Central memory CD4-positive, alpha-beta T cell (primary cell): ENCODE measurements around the gene HSD17B14.
A peak's percentile ranks its signal among the peaks of the same experiment; 100 is the strongest.
"Not testable (repeated sequence)": the region's sequence is repeated elsewhere in the genome, so short reads cannot be mapped to it uniquely, and the experiment has no call there.

Experiments used
- DNase-seq: peaks from one replicate; pipeline ENCODE4 v3.0.0; 2022

Gene HSD17B14

DNA sequence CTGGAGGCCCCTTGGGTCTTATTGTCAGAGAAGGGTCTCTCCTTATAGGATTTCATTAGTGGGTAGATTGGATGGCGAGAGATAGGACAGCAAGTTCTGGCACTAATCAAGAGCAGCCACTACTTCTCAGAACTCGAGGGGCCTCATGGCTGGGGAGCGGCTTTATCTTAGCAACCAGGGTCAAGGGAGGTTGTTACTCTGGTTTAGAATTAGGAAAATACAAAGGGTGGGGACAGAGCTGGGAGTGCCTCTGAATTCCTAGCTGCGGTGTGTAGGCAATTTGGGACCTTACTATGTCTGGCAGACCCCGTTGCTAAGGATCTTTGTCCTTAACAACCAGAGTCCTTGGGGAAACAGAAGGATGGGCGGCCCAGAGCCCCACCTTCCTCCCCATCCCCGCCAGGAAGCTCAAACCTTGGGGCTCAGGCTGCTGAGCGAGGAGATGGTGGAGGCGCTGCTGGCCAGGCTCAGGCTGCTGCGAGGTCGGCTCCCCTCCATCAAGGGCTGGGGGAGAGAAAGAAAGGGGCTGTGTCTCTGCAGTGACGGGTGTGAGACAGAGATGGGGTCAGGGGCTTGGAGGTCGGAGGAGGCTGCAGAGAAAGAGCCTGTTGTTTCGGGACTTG is 30.9 kb upstream of the HSD17B14 start:
- no peak for DNase-seq

DNA sequence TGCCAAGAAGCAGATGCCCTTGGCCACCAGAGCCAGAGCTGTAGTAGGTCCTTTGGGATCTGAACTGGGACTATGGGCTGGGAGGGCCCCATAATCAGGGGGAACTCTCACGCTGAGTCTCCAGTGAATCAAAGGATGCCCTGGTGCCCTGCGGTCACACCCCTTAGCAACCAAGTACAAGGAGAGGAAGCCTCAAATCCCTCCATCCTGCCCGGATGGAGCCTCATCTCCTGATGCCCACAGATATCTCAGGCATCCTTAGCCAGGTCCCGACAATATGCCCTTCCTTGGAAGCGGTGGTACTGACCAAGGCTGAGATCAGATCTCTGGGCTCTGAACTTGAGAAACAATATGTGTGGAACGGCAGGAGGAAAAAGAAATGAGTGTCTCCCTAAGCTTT is 30.4 kb upstream of the HSD17B14 start:
- no peak for DNase-seq

DNA sequence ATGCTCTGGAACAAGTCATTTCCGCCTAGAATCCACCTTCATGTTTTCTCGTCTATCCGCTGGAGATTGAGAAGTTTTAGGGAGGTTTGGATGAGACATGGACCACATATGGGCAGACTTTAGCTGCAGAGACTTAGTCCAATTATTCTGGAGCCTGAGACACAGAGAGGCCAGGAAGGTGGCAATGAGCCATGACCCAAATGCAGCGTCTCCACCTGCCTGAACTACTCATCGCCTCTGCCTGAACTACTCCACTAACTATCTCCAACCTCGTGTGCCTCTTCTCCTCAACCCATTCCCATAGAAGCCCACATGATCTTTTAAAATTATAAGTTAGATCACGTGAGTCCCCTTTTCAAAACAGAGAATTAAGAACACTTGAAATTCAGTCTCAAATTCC is 26.5 kb upstream of the HSD17B14 start:
- no peak for DNase-seq

DNA sequence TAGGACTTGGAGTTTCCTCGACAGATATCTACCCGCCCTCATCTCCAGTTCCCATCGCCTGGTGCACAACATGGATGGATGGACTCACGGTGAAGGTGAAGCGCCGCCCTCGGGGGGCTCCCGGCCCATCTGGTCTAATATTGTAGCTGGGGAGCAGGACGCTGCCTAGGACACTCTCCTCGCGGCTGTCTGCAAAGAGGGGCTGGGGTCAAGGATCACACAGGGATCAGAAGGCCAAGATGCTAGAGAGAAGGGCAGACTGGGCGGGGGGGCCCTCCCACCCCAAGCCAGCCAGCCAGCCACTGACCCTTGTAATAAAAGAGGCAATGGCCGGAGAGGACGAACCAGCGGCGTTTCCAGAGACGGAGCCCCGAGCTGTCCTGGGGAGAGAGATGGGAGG is 25.0 kb upstream of the HSD17B14 start:
- no peak for DNase-seq

DNA sequence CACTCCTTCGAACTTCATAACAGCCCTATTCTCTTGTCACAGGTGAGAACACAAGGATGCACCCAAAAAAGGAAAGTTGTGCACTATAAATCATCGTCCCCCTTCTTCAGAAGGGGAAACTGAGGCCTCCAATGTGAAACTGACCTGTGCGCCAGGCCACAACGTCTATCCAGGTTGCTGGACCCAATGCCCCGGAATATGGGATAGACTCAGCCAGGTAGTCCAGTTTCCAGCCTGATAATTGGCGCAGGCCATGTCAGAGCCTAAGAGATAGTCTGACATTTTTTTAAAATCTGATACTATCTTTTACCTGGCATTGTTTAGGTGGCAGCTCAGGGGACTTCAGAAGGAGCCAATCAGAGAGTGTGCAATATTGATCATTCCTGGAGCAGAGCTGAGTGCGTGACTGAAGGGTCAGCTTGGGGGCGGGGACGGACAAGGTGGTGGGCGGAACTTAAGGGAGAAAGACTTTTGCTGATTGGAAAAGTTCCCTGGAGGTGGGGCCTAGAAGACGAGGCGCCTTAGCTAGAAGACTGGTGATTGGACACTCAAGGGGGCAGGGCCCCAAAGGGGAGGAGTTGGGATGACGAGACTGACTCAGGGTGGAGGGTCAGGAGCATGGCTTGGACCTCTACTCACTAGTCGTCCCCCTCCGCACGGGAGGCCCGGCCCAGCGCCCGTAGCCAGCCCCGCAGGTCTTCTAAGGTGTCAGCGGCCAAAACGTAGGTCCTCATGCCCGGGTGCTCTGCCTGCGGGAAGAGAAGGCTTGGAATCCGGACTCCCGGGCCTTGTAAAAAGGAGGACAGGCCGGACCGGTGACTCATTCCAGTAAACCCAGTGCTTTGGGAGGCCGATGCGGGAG is 23.7 kb upstream of the HSD17B14 start:
- DNase-seq, result no peak

DNA sequence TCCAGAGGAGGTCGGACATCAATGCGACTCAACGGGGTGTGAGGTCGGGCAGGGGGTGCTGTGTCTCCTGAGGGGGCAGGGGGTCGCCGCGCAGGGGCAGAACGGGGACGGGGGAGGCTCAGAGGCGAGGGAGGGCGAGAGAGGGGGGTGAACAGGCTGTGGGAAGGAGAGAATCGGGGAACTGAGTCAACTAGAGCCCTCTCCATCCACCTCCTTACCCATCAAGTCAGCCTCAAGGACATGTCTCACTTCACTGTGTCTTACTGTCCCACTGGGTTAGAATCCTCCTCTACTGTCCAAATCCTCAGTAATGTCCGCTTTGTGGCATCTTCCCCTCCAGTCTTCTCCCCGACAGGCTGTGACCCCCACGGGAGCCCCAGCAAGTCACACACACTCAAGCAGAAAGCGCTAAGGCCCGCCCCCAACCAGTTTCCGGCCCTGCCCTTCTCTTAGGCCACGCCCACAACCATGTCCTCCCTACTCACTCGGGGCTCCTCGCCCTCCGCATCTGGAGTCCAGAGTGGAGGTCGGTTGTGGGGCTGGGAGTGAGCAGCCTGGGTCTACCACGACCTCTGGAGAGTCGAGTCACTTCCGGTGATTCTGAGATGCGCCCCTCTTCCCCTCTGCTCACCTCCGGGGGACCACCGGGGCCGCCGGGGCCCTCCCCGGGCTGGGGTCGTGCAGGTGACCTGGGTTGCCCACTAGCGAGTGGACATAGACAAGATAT is 22.9 kb upstream of the HSD17B14 start:
- peak; percentile 66 for DNase-seq

DNA sequence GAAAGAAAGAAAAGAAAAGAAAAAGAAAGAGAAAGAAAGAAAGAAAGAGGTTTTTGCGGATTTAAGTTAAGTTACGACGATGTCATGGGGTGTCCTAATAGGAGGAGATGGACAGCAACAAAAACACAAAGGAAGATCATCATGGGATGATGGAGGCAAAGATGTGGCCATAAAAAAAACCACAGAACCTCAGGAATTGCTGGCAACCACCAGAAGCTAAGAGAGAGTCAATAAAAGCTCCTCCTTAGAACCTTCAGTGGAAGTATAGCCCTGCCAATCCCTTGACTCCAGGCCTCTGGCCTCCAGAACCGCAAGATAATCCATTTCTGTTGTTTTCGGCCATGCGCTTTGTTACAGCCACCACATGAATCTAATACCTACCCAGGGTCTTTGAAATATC is 20.6 kb upstream of the HSD17B14 start:
- no peak for DNase-seq

DNA sequence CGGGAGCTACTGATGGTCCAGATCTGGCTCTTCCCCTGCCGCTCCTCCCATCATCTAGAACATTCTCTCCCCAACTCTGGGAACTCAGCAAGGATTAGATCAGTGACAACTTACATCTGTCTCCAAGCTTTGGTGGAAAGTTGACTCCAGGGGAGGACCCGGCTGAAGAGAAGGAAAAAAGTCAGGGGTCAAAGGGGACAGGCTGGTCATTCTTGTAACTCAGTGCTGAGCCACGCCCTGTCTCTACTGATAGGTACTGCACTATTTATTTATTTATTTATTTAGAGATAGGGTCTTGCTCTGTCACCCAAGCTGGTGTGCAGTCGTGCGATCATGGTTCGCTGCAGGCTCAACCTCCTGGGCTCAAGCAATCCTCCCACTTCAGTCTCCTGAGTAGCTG is 17.8 kb upstream of the HSD17B14 start:
- DNase-seq, result no peak

DNA sequence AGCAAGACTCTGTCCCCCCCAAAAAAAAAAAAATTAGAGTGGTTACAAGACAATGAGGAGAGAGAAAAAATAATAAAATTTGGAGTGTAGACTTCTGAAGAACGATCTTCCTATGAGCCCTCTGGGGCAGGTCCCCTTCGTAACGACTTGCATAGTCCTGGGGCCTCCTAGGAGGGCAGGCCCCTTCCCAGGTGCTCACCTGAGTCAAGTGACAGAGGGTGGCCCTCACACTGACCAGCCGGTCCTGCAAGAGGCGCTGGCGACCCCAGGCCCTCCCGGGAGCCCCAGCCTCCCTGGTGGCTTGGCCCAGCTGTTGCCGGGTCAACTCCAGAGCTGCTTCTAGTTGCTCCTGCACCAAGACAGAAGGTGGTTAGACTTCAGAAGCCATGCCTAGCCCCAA is 17.2 kb upstream of the HSD17B14 start:
- DNase-seq, result no peak

DNA sequence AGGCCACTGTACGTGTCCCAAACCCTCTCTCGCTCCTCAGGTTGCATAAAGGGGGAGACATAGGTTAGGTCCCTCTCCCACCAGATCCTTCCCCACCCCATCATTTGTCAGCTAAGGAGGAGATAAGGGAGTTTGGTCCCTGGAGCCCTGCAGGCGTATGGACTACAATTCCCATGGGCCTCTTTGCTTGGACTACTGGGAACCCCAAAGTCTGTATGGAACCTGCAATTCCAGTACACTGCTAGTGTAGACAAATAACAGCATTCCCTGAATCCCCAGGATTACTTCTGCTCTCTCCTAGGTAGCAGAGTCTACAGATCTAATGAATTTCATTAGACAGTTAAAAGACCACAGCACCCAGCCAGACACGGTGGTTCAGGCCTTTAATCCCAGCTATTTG is 16.0 kb upstream of the HSD17B14 start:
- no peak for DNase-seq

DNA sequence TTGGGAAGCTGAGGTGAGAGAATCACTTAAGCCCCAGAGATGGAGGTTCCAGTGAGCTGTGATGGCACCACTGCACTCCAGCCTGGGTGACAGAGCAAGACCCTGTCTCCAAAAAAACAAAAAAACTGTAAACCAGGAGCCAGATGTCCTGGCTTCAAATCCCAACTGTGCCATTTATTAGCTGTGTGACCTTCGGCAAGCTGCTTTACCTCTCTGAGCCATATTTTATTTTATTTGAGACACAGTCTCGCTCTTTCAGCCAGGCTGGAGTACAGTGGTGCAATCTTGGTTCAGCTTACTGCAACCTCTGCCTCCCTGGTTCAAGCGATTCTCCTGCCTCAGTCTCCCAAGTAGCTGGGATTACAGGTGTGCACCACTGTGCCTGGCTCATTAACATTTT is 10.4 kb upstream of the HSD17B14 start:
- DNase-seq, result not testable (repeated sequence)

DNA sequence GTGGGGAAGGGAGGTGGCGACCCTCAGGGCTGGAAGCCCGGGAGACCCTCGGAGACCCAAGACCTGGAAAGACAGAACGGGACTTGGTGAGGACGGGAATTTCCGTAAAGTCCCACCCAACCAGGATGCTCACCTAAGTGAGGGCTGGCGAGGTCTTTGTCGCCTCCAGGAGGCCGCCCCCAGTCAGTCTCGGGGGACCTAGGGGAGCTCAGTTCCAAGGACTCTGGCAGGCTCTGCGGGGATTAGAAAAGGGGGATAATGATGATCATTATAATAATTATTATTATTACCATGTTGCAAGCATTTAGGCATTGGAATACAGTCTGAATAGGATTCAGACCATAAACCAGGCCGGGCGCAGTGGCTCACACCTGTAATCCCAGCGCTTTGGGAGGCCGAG is 9.1 kb upstream of the HSD17B14 start:
- no peak for DNase-seq

DNA sequence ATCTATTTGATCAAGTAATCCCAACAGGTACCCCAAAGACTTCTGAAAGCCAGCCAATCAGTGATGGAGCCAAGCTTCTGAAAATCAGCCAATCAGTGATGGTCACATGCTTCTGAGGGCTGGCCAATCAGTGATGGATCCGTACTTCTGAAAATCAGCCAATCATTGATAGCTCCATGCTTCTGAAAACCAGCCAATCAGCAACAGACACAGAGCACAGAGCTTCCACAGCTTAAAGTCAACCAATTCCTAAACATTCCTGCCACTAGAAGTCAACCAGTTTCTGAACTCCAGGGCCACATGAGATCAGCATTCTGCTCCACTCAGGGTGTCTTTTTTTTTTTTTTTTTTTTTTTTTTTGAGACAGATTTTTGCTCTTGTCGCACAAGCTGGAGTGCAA is 8.2 kb upstream of the HSD17B14 start:
- no peak for DNase-seq

DNA sequence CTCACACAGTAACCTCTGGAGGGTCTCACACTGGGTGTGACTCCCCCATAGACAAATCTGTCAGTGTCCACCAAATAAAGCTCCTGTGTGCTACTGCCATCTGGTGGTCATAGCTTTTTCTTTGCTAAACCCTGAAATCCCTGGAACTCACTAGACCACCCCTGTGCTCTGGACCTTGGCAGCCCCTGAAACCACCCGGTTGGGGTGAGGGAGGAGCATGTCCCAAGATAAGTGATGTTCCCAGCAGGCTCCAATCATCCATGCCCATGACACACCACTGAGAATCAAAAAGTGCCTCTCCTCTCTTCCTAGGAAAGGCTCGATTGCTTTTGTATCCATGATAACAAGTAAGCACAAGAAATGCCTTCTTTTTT is 6.5 kb upstream of the HSD17B14 start:
- DNase-seq, result peak; percentile 54

DNA sequence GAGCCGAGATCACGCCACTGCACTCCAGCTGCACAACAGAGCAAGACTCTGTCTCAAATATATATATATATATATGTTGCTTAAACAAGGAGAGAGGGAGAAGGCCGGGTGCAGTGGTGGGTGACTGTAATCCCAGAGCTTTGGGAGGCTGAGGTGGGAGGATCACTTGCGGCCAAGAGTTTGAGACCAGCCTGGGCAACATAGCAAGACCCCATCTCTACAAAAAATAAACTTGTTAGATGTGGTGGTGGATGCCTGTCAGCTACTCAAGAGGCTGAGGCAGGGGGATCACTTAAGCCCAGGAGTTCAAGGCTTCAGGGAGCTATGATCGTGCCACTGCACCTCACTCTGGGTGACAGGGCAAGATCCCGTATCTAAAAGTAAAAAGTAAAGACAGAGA is 5.3 kb upstream of the HSD17B14 start:
- DNase-seq, result no peak

DNA sequence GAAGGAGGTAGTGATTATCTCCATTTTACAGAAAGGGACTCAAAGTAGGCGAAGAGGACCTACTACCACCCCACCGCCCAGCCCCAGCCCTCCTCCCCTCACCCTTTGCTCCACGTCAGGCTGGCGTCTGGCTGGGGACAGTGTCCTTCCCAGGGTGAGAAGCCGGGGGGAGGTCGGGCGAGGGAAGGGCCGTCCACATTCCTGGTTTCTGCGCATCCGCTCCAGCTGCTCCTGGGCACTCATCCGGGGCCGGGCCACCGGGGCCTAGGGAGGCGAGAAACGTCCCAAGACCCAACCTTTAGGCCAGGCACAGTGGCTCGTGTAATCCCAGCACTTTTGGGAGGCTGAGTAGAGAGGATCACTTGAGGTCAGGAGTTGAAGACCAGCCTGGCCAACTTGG is 4.8 kb upstream of the HSD17B14 start:
- DNase-seq, result no peak

DNA sequence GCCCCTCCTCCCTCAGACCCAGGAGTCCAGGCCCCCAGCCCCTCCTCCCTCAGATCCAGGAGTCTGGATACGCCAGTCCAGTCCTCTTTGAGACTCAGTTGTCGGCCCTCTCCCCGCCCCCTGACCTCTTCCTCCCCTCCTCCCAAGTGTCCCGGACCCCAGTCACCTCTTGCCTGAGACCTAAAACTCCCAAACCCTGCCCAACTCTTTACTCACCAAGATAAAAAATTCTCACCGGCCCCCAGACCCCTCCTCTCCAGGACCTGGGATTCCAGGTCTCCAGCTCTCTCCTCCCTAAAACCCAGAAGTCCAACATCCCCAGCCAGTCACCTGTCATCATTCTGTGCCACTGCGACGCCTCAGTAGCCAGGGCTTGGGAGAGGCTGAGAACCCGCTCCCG is 1.4 kb upstream of the HSD17B14 start:
- no peak for DNase-seq

DNA sequence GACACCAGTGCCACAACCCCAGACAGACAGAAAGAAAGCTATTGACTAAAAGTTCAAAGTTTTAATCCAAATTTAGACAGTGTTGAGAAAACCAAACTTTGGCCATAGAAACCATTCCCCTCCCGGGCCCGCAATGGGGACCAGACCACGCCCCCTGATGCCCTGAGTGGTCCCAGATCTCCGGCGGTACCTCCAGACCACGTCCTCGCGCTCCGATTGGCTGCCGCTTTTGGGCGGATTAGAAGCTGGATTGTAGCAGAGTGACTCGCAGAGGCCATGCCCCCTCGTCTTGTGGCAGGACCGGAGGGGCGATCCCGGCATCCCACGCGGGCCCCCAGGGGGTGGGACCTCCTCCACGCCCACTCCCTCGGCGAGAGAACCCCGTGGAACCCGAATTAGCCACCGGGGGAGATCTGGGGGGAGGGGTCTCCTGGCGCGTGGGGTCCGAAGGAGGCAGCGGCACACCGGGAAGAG is 797 bp upstream of the HSD17B14 start:
- peak; percentile 72 for DNase-seq

DNA sequence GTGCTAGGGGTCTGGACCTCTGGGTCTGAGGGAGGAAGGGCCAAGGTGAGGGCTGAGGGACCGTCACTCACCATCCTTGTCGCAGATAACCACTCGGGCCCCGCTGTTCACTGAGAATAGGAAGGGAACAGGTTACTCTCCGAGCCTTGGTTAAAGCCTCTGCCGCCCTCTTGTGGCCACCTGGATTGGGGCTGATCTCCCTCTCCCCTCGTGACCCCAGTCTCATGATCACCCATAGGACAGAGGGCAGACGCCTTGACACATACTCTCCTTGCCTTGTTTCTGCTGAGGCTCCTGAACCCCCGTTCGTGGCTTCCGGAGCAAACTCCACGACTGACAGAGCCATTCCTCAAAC is 580 bp downstream of the HSD17B14 start:
- DNase-seq, result peak; percentile 87

DNA sequence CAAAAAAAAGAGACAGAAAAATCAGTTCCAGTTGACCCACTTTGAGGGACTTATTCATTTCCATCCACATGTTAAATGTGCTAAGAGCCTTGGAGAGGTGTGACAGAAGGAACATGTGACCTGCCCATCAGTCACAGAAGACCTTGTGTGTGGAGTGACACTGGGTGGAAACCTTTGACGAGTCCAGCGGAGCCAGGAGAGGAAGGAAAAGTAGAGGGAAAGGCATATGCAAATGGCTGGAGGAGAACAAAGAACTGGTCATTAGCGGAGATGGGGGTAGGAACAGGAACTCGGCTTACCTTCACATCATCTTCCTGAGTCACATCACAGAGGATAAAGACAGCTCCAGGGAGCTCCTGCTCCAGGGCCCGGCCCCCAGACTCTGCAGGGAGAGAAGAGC is 2.3 kb downstream of the HSD17B14 start:
- DNase-seq, result no peak

DNA sequence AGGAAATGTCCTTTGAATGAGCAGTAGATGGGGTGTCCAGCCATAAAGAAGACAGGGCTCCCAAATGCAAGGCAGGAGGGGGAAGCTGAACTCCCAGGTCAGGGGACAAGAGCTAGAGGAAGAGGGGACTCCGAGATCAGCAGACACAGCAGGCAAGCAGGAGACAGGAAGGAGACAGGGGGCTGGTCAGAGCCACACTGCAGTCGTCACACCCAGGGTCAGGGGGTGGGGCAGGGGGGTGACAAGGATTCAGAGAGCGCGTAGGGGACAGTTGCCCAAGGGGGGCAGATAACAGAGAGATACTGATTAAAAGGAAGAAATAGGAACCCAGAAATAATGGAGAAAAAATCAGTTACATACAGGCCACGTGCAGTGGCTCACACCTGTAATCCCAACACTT is 3.2 kb downstream of the HSD17B14 start:
- DNase-seq, result no peak

DNA sequence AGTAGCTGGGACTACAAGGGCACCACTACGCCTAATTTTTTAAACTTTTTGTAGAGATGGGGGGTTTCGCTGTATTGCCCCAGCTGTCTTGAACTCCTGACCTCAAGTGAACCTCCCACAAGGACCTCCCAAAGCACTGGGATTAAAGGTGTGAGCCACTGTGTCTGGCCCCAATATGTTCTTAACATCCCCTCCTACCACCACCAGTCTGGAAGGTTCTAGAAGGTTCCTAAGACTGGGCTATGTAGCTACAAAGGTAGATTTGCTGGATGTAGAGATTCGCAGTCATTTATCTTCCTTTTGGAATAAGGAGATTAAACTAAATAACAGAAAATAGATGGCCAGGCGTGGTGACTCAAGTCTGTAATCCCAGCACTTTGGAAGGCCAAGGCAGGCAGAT is 5.3 kb downstream of the HSD17B14 start:
- no peak for DNase-seq

DNA sequence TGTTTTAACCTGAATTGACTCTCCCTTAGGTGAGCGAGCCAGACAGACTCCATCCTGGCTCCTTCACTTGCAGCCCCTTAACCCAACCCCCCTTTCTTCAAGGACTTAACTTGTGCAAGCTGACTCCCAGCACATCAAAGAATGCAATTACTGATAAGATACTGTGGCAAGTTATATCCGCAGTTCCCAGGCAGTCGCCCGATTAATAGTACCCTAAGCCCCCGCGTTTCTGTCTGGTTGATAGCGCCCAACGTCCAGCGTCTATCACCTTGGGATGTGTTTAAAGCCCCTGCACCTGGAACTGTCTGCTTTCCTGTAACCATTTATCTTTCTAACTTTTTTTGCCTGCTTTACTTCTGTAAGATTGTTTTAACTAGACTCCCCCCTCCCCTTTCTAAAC is 6.2 kb downstream of the HSD17B14 start:
- DNase-seq, result no peak

DNA sequence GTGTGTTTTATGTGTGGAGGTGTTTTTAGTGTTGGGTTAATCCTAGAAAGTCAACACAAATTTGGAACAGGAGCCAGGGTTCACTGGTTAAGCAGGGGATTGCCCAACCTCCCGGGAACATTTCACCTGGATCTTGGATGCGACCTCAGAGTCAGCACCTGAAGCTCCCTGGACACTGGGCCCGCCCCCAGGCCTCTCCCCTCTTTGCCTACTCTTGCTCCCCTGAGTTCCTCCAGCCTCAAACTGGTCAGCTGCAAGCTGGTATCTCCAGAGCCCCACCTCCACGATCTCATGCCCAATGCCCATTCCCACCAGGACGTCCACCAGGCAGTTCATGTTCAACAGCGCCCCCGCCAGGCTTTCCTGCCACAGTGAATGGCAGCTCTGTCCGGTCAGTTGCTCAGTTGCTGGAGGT is 9.7 kb downstream of the HSD17B14 start:
- DNase-seq, result no peak
